ENCODE results near the gene TNF. TPM values are rescaled to one million over a fixed set of nuclear protein-coding genes. Genes with fewer than 3 reads are reported as not detected.

TNF gene
- total RNA-seq, 1 donor from 2014 or later, result 1.2 TPM

DNA sequence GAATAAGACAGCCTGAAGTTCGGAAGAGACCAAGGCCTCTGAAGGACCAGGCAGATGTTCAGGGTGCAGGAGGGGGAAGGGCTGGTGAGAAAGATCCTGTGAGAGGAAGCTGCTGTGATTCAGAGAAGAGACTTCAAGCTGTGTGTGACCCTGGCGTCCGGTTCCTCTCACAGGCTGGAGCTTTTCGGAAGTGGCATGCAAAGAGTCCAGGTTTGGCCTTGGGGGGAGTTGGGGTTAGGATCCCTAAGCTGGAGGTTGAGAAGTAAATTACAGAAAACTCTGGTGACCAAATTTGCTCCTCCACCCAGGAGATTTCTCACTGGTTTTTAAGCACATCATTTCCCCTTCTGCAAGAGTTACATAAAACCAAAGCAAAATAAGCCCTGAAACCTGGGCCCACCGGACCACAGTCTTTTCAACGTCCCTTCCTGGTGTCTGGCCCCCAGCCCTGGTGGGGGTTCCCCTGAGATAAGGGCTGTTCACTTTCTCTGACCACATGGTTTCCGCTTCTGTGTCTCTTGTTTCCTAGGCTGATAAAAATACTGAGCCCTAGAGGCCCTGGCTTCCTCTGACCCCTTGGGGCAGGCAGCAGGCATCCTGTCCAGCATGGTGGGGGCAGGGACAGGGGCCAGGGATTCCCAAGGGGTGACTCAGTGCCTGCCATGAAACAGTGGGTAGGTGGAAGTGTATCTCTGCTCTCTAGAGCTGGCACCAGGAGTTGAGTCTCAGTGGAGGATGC lies 15.2 kb upstream of the TNF start:
- Histone ChIP-seq H3K27me3 (ENCODE audit: insufficient read depth, low read length) (no peaks in the 10 kb centered on the region), H3K79me2 (ENCODE audit: insufficient read depth, low read length) (peaks cover 4% of the 10 kb centered on the region), H4K20me1 (ENCODE audit: insufficient read depth, low read length) (no peaks in the 10 kb centered on the region), H3K36me3 (ENCODE audit: insufficient read depth, low read length) (peaks cover 4% of the 10 kb centered on the region), H3K9ac (ENCODE audit: low read length) (peak overlapping the region; percentile 40), H3K4me3 (ENCODE audit: insufficient read depth, low read depth, low read length) (no peak overlapping the region), H3K9me3 (ENCODE audit: insufficient read depth, low read depth, low read length) (no peaks in the 10 kb centered on the region), H2AFZ (ENCODE audit: low read depth, low read length) (peak overlapping the region; percentile 24), H3K4me2 (ENCODE audit: low read length) (peak overlapping the region; percentile 72), H3K4me1 (ENCODE audit: insufficient read depth, low read length) (peaks cover 29% of the 10 kb centered on the region), H3K27ac (ENCODE audit: low read depth, low read length) (peak overlapping the region; percentile 61)
- Mint-ChIP-seq H3K27ac (ENCODE audit: unreplicated experiment) (peak overlapping the region; percentile 96), H3K36me3 (ENCODE audit: low read depth, unreplicated experiment) (peaks cover 21% of the 10 kb centered on the region), H3K4me3 (ENCODE audit: unreplicated experiment) (peak overlapping the region; percentile 51), H3K9me3 (ENCODE audit: unreplicated experiment) (peaks cover 2% of the 10 kb centered on the region), H3K4me1 (ENCODE audit: low read depth, unreplicated experiment) (peaks cover 36% of the 10 kb centered on the region), H3K27me3 (ENCODE audit: low read depth, unreplicated experiment) (no peaks in the 10 kb centered on the region)
- DNase-seq (ENCODE audit: low read depth) (peak; percentile 46), FAIRE-seq (no peak)
- TF ChIP-seq, protein P1, sequence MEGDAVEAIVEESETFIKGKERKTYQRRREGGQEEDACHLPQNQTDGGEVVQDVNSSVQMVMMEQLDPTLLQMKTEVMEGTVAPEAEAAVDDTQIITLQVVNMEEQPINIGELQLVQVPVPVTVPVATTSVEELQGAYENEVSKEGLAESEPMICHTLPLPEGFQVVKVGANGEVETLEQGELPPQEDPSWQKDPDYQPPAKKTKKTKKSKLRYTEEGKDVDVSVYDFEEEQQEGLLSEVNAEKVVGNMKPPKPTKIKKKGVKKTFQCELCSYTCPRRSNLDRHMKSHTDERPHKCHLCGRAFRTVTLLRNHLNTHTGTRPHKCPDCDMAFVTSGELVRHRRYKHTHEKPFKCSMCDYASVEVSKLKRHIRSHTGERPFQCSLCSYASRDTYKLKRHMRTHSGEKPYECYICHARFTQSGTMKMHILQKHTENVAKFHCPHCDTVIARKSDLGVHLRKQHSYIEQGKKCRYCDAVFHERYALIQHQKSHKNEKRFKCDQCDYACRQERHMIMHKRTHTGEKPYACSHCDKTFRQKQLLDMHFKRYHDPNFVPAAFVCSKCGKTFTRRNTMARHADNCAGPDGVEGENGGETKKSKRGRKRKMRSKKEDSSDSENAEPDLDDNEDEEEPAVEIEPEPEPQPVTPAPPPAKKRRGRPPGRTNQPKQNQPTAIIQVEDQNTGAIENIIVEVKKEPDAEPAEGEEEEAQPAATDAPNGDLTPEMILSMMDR (IDR thresholded peaks at IDR 0.05; ENCODE audit: insufficient read depth, low read depth, low read length), result no peak
- no peak for TF ChIP-seq EZH2 (IDR thresholded peaks at IDR 0.05; ENCODE audit: insufficient read depth, low read length)

DNA sequence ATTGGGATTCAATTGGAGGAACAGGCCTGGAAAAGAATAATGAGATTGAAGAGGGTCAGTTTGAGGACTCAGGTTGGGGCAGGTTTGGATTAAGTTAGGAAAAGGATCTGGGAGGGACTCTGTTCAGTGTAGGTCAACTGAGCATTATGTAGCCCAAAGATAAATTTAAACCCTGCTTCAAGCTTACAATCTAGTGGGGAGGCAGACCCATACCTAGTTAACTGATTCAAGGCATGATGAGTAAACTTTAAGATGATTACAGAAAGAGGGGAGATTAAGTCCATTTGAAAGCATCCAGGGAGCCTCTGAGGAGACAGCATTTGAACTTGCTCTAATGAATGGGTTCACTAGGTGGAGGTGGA lies 14.7 kb upstream of the TNF start:
- Mint-ChIP-seq H3K27me3 (ENCODE audit: low read depth, unreplicated experiment) (peaks cover 2% of the 10 kb centered on the region), H3K4me3 (ENCODE audit: unreplicated experiment) (peak overlapping the region; percentile 51), H3K9me3 (ENCODE audit: unreplicated experiment) (peaks cover 2% of the 10 kb centered on the region), H3K4me1 (ENCODE audit: low read depth, unreplicated experiment) (peaks cover 36% of the 10 kb centered on the region), H3K27ac (ENCODE audit: unreplicated experiment) (peak overlapping the region; percentile 79), H3K36me3 (ENCODE audit: low read depth, unreplicated experiment) (peaks cover 21% of the 10 kb centered on the region)
- DNase-seq (ENCODE audit: low read depth) (no peak), FAIRE-seq (no peak)
- Histone ChIP-seq H3K4me3 (ENCODE audit: insufficient read depth, low read depth, low read length) (no peak overlapping the region), H3K9me3 (ENCODE audit: insufficient read depth, low read depth, low read length) (no peaks in the 10 kb centered on the region), H3K36me3 (ENCODE audit: insufficient read depth, low read length) (peaks cover 4% of the 10 kb centered on the region), H3K27me3 (ENCODE audit: insufficient read depth, low read length) (no peaks in the 10 kb centered on the region), H3K79me2 (ENCODE audit: insufficient read depth, low read length) (peaks cover 4% of the 10 kb centered on the region), H3K4me2 (ENCODE audit: low read length) (peak overlapping the region; percentile 72), H4K20me1 (ENCODE audit: insufficient read depth, low read length) (no peaks in the 10 kb centered on the region), H3K9ac (ENCODE audit: low read length) (peak overlapping the region; percentile 40), H3K27ac (ENCODE audit: low read depth, low read length) (peak overlapping the region; percentile 61), H2AFZ (ENCODE audit: low read depth, low read length) (no peak overlapping the region), H3K4me1 (ENCODE audit: insufficient read depth, low read length) (peaks cover 29% of the 10 kb centered on the region)
- TF ChIP-seq EZH2 (IDR thresholded peaks at IDR 0.05; ENCODE audit: insufficient read depth, low read length), result no peak
- TF ChIP-seq, protein P1 (IDR thresholded peaks at IDR 0.05; ENCODE audit: insufficient read depth, low read depth, low read length), result no peak

All from astrocyte (in vitro differentiated cells and primary cell).